ENCODE results near the gene ADGRF3. TPM values are rescaled to one million over a fixed set of nuclear protein-coding genes. Genes with fewer than 3 reads are reported as not detected.
"Not testable (repeated sequence)": the region's sequence is repeated elsewhere in the genome, so short reads cannot be mapped to it uniquely, and the experiment has no call there.

The ADGRF3 gene
- total RNA-seq, 2 experiments from 2014 or later = 3.7 to 4.6 TPM

DNA sequence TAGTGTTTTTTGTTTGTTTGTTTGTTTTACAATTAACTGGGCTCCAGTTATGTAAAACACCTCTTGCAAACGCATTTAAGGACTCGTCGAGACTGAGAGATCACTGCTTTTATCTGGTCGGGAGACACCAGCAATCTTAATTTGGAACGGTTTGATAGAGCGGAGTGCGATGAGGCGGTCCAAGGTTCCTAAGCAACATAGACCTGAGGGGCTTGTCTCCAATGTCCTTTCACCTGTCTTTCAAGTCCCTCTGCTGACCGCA lies 1.4 kb downstream of the ADGRF3 start:
- peak overlapping the region; percentile 91 for H3K4me3 Mint-ChIP-seq
- H3K9me3 Mint-ChIP-seq (ENCODE audit: low read depth) = no peaks in the 10 kb centered on the region
- no peak for DNase-seq
- H3K27me3 Mint-ChIP-seq = no peaks in the 10 kb centered on the region
- peaks cover 15% of the 10 kb centered on the region for H3K36me3 Mint-ChIP-seq
- CTCF ChIA-PET = interaction anchor here (0.7 to 3.1 kb wide), 11 partner anchors 8 to 354 kb away, joined by 3 to 14 read pairs (median 3); partner anchors contain the start of gene OTOF
- peak overlapping the region; percentile 96 for H3K27ac Mint-ChIP-seq
- no peak for ATAC-seq
- H3K4me1 Mint-ChIP-seq = peaks cover 42% of the 10 kb centered on the region

DNA sequence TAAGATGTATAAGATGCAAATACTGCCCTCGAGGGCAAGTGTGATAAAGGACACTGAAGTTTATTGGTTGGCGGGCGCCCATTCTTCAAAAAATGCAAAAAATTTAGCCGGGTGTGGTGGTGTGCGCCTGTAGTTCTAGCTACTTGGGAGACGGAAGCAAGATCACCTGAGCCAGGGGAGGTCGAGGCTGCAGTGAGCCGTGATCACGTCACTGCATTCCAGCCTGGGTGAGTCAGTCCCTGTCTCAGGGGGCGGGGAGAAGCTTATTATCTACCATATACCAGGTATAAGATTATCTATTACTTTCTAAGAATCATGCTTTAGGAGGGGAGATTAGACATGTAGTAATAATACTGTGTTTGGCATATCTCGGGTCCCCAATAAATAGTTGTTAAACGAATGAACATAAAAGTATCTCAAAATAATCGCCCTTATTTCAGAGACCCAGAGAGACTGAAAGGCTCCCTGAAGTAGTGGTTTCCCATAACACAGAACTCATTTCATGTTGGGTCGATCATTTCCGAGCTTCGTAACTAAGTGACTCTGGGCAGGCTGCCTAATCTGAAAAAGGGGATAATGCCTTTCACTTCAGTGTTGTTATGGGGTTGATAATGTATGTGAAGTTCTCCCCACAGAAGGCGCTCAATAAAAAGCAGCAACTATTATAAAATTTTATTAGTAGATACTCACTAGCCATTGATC lies 1.9 kb downstream of the ADGRF3 start:
- Mint-ChIP-seq H3K4me1 (peaks cover 42% of the 10 kb centered on the region), H3K9me3 (ENCODE audit: low read depth) (no peaks in the 10 kb centered on the region), H3K36me3 (peaks cover 15% of the 10 kb centered on the region), H3K27ac (peak overlapping the region; percentile 96), H3K4me3 (peak overlapping the region; percentile 91), H3K27me3 (no peaks in the 10 kb centered on the region)
- ATAC-seq (no peak), DNase-seq (no peak)
- CTCF ChIA-PET = interaction anchor here (0.9 to 3.1 kb wide), 9 partner anchors 14 to 353 kb away, joined by 3 to 14 read pairs (median 3); partner anchors contain the start of gene OTOF

DNA sequence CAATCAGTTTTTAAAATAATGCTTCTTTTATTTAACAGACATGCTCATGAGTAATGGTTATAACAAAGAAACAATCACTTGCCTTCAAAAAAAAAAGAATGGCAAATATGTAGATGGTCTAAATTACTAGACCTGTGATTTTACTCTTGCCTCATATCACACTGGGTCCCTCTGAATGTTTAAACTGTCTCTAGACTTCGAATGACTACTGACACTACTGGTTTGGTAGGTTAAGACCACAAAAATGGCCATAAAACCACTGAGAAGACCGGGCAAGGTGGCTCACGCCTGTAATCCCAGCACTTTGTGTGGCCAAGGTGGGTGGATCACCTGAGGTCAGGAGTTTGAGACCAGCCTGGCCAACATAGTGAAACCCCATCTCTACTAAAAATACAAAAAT lies 5.8 kb downstream of the ADGRF3 start:
- CTCF ChIA-PET = interaction anchor here (1.5 kb wide), 1 partner anchor 9 kb away, joined by 4 read pairs; no protein-coding TSS in a partner anchor
- Mint-ChIP-seq H3K4me1 (peaks cover 36% of the 10 kb centered on the region), H3K9me3 (ENCODE audit: low read depth) (no peaks in the 10 kb centered on the region), H3K36me3 (peaks cover 2% of the 10 kb centered on the region), H3K4me3 (no peak overlapping the region), H3K27me3 (no peaks in the 10 kb centered on the region), H3K27ac (no peak overlapping the region)
- ATAC-seq (no peak), DNase-seq (no peak)

DNA sequence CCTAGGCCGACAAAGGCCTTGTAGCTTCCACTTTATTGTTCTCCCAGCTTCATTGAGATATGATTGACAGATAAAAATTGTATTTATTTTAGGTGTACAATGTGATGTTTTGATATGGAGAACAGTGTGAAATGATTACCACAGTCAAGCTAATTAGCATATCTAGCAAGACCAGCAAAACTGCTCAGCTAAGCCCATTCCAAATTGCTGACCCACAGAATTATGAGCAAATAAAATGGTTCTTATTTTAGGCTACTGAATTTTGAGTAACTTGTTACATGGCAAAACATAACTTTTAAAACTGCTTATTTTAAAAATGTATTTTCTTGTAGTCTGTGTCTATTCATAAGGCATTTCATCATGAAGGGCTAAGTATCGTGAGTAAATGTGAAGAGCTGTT lies 9.3 kb downstream of the ADGRF3 start:
- DNase-seq (no peak), ATAC-seq (no peak)
- H3K4me3 Mint-ChIP-seq = no peak overlapping the region
- CTCF ChIA-PET = interaction anchor here (0.9 to 1.3 kb wide), 2 partner anchors 9 to 43 kb away, joined by 5 to 6 read pairs; partner anchors contain the start of genes ADGRF3 and SELENOI
- H3K36me3 Mint-ChIP-seq = peaks cover 2% of the 10 kb centered on the region
- no peaks in the 10 kb centered on the region for H3K27me3 Mint-ChIP-seq
- H3K4me1 Mint-ChIP-seq = peaks cover 23% of the 10 kb centered on the region
- no peaks in the 10 kb centered on the region for H3K9me3 Mint-ChIP-seq (ENCODE audit: low read depth)
- H3K27ac Mint-ChIP-seq = no peak overlapping the region

DNA sequence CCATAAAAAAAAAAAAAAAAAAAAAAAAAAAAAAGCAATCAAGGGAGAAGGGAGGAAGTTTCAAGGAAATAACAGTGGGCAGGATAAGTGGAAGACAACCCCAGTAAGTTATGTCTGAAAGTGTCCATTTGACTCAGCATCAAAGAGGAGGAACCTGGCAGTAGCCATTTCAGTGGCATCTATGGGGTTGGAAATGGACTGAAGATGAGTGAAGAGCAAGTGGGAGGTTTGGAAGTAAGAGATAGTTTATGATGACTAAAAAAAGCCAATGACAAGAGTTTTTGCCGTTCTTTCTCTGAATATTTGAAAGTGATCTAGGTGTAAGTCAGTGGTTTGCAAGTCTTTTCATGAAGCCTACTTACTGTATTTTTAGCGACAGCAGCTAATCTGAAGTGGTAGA lies 9.9 kb downstream of the ADGRF3 start:
- no peak overlapping the region for H3K27ac Mint-ChIP-seq
- H3K4me3 Mint-ChIP-seq = no peak overlapping the region
- no peak for DNase-seq
- H3K4me1 Mint-ChIP-seq = peaks cover 23% of the 10 kb centered on the region
- no peaks in the 10 kb centered on the region for H3K9me3 Mint-ChIP-seq (ENCODE audit: low read depth)
- CTCF ChIA-PET = interaction anchor here (0.7 to 1.3 kb wide), 3 partner anchors 10 to 102 kb away, joined by 4 to 6 read pairs (median 5); partner anchors contain the start of genes ADGRF3 and SELENOI
- ATAC-seq = peak; percentile 9
- H3K27me3 Mint-ChIP-seq = no peaks in the 10 kb centered on the region
- peaks cover 2% of the 10 kb centered on the region for H3K36me3 Mint-ChIP-seq

DNA sequence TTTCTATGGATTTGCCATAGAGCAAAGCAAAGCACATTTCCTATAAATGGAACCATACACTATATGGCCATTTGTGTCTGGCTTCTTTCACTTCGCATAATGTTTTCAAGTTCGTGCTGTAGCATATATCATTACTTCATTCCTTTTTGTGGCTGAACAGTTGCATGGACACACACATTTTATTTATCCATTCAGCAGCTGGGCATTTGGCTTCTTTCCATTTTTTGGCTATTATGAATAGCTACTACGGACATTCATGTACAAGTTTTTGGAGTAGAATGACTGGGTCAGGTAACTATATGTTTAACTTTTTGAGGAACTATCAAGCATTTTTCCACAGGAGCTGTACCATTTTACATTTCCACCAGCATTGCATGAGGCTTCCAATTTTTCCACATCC lies 11.4 kb downstream of the ADGRF3 start:
- Mint-ChIP-seq H3K27me3 (no peaks in the 10 kb centered on the region), H3K27ac (no peak overlapping the region), H3K4me3 (no peak overlapping the region), H3K36me3 (peaks cover 2% of the 10 kb centered on the region), H3K9me3 (ENCODE audit: low read depth) (no peaks in the 10 kb centered on the region), H3K4me1 (peaks cover 20% of the 10 kb centered on the region)
- CTCF ChIA-PET = interaction anchor here (1.3 kb wide), 1 partner anchor 56 kb away, joined by 3 read pairs; no protein-coding TSS in a partner anchor
- DNase-seq (no peak), ATAC-seq (no peak)

DNA sequence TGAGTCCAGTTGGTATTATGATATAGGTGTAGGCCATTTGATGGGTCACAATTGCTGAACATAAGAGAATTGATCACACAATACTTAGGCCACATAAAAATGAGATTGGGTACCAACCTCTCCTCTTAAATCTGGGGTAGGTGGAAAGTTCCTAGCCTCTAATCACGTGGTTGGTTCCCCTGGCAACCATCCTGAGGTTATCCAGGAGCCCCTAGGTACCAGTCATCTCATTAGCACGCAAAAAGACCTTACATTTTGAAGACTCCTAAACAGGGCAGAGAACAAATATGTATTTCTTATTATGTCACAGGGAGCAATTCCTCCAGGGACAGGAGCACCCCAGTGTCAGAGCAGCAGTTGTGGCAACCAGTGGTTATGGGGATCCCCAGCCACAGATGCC lies 13.3 kb downstream of the ADGRF3 start:
- H3K27me3 Mint-ChIP-seq = no peaks in the 10 kb centered on the region
- H3K36me3 Mint-ChIP-seq = peaks cover 2% of the 10 kb centered on the region
- no peaks in the 10 kb centered on the region for H3K9me3 Mint-ChIP-seq (ENCODE audit: low read depth)
- CTCF ChIA-PET = no interaction called here
- no peak overlapping the region for H3K27ac Mint-ChIP-seq
- DNase-seq (no peak), ATAC-seq (no peak)
- H3K4me1 Mint-ChIP-seq = peaks cover 33% of the 10 kb centered on the region
- no peak overlapping the region for H3K4me3 Mint-ChIP-seq

DNA sequence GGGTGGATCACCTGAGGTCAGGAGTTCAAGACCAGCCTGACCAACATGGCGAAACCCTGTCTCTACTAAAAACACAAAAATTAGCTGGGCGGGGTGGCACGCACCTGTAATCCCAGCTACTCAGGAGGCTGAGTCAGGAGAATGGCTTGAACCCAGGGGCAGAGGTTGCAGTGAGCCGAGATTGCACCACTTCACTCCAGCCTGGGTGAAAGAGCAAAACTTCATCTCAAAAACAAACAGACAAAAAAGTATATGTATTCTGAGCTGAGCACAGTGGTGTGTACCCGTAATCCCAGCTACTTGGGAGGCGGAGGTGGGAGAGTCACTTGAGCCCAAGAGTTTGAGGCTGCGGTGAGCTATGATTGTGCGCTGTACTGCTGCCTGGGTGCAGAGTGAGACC lies 15.3 kb downstream of the ADGRF3 start:
- not testable (repeated sequence) for H3K27me3 Mint-ChIP-seq; H3K4me3 Mint-ChIP-seq; H3K36me3 Mint-ChIP-seq; DNase-seq; H3K27ac Mint-ChIP-seq; H3K9me3 Mint-ChIP-seq (ENCODE audit: low read depth); ATAC-seq
- H3K4me1 Mint-ChIP-seq = peaks cover 37% of the 10 kb centered on the region
- CTCF ChIA-PET = interaction anchor here (0.9 to 2.1 kb wide), 10 partner anchors 9 to 340 kb away, joined by 3 to 14 read pairs (median 4); partner anchors contain the start of genes ADGRF3, GAREM2, HADHA and HADHB

DNA sequence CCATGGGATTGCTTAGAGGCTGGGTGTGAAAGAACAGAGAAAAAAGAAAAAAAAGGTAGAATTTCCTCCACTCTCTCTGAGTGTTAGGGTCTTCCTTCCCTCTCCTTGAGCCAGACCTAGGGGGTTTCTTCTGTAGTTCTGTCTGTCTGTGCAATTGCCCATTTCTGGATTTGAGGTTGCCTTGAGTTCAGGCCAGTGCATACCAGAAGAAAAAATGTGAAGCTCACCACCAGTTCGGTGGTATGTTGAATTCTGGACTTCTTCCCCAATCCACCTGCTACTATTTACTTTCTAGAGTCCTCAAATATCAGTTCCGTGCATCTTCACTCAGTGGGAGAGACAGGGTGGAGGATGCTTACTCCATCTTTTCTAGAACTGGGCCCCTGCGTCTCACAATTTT lies 16.0 kb downstream of the ADGRF3 start:
- Mint-ChIP-seq H3K36me3 (no peaks in the 10 kb centered on the region), H3K9me3 (ENCODE audit: low read depth) (no peaks in the 10 kb centered on the region), H3K4me3 (no peak overlapping the region), H3K27me3 (no peaks in the 10 kb centered on the region), H3K27ac (no peak overlapping the region), H3K4me1 (peaks cover 38% of the 10 kb centered on the region)
- CTCF ChIA-PET = interaction anchor here (0.9 to 2.7 kb wide), 16 partner anchors 10 to 339 kb away, joined by 3 to 14 read pairs (median 3); partner anchors contain the start of genes ADGRF3, GAREM2, HADHA and HADHB
- no peak for DNase-seq
- no peak for ATAC-seq

DNA sequence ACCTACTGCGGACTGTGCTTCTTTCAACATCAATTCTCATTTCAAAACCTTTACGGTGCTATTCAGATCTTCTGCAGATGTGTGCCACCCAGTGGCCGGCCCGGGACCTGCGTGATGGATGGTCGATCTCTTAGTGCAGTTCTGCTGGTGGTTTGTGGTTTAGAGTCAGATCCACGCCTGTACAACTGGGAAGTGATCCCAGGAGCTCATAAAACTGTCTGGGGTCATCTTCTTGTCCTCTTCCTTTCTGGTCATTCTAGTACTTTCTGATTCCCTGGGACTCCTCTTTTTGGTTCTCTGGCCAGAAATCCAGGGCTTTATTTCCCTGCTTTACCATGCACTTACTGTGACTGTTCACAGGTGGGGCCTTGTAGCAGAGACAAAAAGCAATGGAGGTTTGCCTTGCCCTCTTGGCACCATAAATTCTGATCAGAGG lies 16.5 kb downstream of the ADGRF3 start:
- Mint-ChIP-seq H3K9me3 (ENCODE audit: low read depth) (no peaks in the 10 kb centered on the region), H3K27ac (peak overlapping the region; percentile 16), H3K4me3 (no peak overlapping the region), H3K27me3 (no peaks in the 10 kb centered on the region), H3K4me1 (peaks cover 38% of the 10 kb centered on the region), H3K36me3 (no peaks in the 10 kb centered on the region)
- ATAC-seq (peak; percentile 95), DNase-seq (peak; percentile 92)
- CTCF ChIA-PET = interaction anchor here (0.9 to 2.7 kb wide), 15 partner anchors 15 to 339 kb away, joined by 3 to 14 read pairs (median 3); partner anchors contain the start of genes ADGRF3, GAREM2, HADHA and HADHB

DNA sequence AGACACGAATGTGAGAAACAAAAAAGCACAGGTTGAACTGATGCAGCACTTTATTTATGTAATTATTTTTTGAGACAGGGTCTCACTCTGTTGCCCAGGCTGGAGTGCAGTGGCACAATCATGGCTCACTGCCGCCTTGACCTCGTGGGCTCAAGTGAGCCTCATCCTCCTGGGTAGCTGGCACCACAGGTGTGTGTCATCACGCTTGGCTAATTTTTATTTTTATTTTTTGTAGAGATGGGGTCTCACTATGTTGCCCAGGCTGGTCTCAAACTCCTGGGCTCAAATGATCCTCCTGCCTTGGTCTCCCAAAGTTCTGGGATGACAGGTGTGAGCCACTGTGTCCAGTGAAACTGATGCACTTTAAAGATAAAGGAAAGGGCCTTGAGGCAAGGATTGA lies 17.5 kb downstream of the ADGRF3 start:
- H3K4me3 Mint-ChIP-seq; H3K27ac Mint-ChIP-seq; H3K9me3 Mint-ChIP-seq (ENCODE audit: low read depth); H3K27me3 Mint-ChIP-seq; ATAC-seq; DNase-seq; H3K36me3 Mint-ChIP-seq: not testable (repeated sequence)
- peaks cover 38% of the 10 kb centered on the region for H3K4me1 Mint-ChIP-seq
- CTCF ChIA-PET = interaction anchor here (1.0 to 2.7 kb wide), 4 partner anchors 19 to 144 kb away, joined by 3 to 11 read pairs (median 10); partner anchors contain the start of genes HADHA and HADHB

DNA sequence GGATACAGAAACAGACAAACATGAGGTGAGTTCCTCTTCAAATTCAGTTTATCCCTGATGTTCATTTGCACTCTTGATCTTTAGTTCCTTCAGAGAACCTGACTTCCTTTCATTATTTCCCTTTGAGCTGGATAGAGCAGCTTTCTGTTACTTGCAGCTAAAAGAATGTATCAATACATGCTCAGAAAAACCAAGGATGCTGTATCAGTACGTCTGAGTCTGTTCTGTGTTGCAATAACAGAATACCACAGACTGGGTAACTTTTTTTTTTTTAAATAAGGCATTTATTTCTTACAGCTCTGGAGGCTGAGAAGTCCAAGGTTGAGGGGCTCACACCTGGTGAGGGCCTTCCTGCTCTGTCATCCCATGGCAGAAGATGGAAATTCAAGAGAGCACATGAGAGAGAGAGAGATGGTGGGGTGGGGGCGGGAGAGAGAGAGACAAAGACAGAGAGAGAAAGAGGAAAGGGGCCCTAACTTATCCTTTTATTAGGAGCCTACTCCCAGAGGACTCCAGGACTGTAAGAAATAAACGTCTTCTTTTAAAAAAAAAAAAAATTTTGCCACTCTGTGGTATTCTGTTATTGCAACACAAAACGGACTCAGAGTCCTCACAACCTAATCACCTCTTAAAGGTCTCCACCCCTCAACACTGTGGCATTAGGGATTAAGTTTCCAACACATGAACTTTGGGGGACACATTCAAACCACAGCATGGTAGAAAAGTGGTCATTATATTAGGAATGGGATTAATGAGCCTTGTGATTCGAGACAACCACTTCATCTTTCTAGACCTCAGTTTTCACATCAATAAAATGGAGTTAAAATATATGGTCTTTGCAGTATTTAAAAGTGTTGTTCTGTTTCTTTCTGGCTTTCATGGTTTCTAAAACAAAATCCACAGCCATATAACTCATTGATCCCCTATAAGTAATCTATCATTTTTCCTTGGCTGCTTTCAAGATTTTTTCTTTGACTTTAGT lies 19.0 kb downstream of the ADGRF3 start:
- DNase-seq (no peak), ATAC-seq (no peak)
- no peaks in the 10 kb centered on the region for H3K27me3 Mint-ChIP-seq
- H3K4me3 Mint-ChIP-seq = no peak overlapping the region
- peak overlapping the region; percentile 28 for H3K27ac Mint-ChIP-seq
- CTCF ChIA-PET = interaction anchor here (0.6 to 1.2 kb wide), 4 partner anchors 18 to 84 kb away, joined by 3 to 6 read pairs (median 3); no protein-coding TSS in a partner anchor
- H3K9me3 Mint-ChIP-seq (ENCODE audit: low read depth) = no peaks in the 10 kb centered on the region
- H3K4me1 Mint-ChIP-seq = peaks cover 36% of the 10 kb centered on the region
- H3K36me3 Mint-ChIP-seq = no peaks in the 10 kb centered on the region

DNA sequence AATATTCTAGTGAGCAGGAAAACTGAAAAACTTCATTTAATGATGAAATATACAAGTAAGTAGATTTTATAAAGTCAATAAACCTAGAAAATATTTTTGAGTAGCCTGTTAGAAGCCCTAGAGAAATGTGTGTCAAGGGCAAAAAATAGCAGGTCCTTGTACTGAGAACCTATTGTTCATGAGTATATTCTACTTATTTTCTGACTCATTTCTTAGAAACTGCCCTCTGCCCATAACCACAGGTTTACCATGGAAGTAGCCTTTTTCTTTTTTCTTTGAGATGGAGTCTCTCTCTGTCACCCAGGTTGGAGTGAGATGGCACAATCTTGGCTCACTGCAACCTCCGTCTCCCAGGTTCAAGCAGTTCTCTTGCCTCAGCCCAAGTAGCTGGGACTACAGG lies 20.1 kb downstream of the ADGRF3 start:
- CTCF ChIA-PET = interaction anchor here (1.1 to 1.5 kb wide), 3 partner anchors 81 to 176 kb away, joined by 3 to 6 read pairs (median 3); no protein-coding TSS in a partner anchor
- Mint-ChIP-seq H3K27ac (no peak overlapping the region), H3K4me1 (peaks cover 36% of the 10 kb centered on the region), H3K9me3 (ENCODE audit: low read depth) (no peaks in the 10 kb centered on the region), H3K36me3 (no peaks in the 10 kb centered on the region), H3K27me3 (peaks cover 2% of the 10 kb centered on the region), H3K4me3 (no peak overlapping the region)
- no peak for DNase-seq
- no peak for ATAC-seq
